ENCODE data around the gene SIAH2. TPM values are rescaled to one million over a fixed set of nuclear protein-coding genes. Genes with fewer than 3 reads are reported as not detected.

The SIAH2 gene
- polyA plus RNA-seq, 1 experiment, result 34.2 TPM

DNA sequence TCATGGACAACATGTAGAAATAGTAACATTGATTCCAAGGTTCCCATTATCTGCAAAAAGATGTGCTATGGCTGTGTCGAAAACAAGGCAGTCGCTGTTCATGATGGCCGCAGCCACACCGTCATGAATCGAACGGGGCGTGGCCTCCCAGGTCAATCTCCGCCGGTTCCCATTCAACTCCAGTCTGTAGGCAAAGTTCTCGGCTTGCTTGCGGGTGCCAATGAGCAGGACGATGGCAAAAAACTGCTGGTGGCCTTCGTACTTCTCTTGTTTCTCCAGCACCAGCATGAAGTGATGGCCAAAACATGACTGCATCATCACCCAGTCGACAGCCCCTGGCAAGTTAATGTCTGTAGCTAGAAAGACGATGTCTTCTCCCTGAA, 20.8 kb downstream of the SIAH2 start:
- ChIA-PET POLR2A (no interaction called here), CTCF (no interaction called here)
- TF ChIP-seq, protein P1, sequence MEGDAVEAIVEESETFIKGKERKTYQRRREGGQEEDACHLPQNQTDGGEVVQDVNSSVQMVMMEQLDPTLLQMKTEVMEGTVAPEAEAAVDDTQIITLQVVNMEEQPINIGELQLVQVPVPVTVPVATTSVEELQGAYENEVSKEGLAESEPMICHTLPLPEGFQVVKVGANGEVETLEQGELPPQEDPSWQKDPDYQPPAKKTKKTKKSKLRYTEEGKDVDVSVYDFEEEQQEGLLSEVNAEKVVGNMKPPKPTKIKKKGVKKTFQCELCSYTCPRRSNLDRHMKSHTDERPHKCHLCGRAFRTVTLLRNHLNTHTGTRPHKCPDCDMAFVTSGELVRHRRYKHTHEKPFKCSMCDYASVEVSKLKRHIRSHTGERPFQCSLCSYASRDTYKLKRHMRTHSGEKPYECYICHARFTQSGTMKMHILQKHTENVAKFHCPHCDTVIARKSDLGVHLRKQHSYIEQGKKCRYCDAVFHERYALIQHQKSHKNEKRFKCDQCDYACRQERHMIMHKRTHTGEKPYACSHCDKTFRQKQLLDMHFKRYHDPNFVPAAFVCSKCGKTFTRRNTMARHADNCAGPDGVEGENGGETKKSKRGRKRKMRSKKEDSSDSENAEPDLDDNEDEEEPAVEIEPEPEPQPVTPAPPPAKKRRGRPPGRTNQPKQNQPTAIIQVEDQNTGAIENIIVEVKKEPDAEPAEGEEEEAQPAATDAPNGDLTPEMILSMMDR (IDR thresholded peaks at IDR 0.05; ENCODE audit: insufficient read depth, low read depth, low read length), result no peak
- DNase-seq (ENCODE audit: low read depth), result no peak
- H3K4me3 ChIP-seq (ENCODE audit: low read depth, low read length), result no peak overlapping the region
- no peaks in the 10 kb centered on the region for H3K27me3 ChIP-seq (ENCODE audit: control insufficient read depth, insufficient read depth, low read length)
- H3K36me3 ChIP-seq (ENCODE audit: control insufficient read depth, insufficient read depth, low read length), result peaks cover 9% of the 10 kb centered on the region

DNA sequence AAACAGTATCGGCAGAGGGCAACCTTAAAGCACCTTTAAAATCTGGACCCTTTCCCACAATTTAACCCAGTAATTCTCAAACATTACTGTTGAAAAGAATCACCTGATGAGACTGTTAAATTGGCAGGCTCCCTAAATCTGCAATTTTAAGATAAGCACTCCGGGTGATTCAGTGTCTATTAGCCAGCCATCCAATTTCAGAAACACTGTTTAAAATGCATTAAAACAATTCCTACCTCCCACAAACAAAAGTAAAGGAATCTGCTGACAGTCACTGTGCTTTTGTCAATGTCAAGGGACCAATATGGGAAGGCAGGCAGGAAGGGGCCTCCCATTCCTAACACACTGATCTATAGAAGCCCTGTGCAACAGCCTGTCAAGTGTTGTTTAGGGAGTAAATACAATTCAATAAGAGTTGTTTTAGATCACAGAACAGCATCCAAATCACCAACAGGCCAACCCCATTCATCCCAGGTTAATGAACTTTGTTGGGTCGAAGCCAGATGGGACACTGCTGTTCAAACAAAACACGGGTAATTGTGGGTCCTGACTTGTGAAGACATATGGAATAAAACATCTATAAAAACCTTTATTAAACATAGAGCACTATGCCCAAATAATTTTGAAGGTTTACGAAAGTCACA, 21.4 kb downstream of the SIAH2 start:
- TF ChIP-seq, protein P1 (IDR thresholded peaks at IDR 0.05; ENCODE audit: insufficient read depth, low read depth, low read length), result no peak
- Histone ChIP-seq H3K4me3 (ENCODE audit: low read depth, low read length) (no peak overlapping the region), H3K27me3 (ENCODE audit: control insufficient read depth, insufficient read depth, low read length) (no peaks in the 10 kb centered on the region), H3K36me3 (ENCODE audit: control insufficient read depth, insufficient read depth, low read length) (peaks cover 9% of the 10 kb centered on the region)
- POLR2A ChIA-PET, result no interaction called here
- no peak for DNase-seq (ENCODE audit: low read depth)
- CTCF ChIA-PET, result no interaction called here

DNA sequence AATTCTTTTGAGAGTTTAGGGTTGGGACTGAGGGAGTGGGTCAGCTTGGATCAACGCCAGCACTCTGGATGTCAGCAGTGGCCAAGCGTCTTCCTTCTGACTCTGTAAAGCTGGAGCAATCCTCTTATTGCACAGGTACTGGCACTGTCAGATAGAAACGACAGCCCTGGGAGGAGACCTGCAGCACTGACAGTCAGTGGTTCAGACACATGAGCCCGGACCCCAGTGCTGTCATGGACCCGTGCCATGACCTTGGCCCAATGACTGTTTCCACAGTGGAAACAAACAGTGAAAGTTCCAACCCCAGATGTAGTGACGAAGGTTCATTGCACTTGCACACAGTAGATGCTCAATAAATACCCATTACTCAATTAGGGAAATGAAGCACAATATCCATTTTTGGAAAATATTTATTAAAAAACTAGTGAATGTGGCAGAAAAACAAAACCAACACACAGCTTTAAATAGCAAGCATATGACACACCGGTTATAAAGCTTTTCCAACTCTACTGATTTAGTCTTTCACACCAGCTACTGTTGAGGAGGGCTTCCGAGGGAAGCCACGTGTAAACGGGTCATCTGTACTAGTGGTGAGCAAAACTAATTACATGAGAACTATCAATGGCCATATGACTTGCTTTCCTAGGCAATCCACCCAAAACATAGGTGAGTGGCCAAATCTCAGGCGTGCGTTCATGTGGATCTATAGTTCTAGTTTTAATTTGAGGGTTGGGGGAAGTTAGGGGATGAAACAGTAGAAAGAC, 22.1 kb downstream of the SIAH2 start:
- POLR2A ChIA-PET, result no interaction called here
- CTCF ChIA-PET, result no interaction called here
- DNase-seq (ENCODE audit: low read depth), result no peak

DNA sequence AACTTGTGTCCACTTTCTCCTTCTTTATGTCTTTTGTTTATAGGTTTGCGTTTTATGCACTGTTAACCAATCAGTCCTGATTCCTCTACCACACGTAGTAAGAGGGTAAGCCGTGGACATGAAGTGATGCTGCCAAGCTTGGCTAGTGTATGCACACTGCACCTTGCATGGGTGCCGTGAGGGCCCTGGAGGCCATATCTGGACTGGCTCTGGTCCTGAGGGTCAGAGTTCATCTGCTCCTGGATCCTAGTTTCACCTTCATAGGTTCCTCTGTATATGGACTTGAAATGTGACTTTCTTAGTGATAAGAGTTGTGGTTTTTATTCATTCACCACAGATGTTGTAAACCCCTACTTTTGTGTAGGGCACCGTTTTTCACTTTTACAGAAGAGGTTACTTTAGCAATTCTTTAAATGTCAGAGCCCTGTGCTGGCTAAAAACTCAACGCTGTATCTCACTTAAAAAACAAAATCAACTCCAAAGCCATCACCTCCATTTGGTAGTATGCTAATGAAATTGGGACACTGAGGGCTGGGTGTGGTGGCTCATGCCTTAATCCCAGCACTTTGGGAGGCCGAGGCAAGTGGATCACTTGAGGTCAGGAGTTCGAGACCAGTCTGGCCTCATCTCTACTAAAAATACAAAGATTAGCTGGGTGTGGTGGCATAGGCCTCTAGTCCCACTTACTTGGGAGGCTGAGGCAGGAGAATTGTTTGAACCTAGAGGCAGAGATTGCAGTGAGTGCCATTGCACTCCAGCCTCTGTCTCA, 22.9 kb downstream of the SIAH2 start:
- Histone ChIP-seq H3K36me3 (ENCODE audit: control insufficient read depth, insufficient read depth, low read length) (peaks cover 9% of the 10 kb centered on the region), H3K4me3 (ENCODE audit: low read depth, low read length) (no peak overlapping the region), H3K27me3 (ENCODE audit: control insufficient read depth, insufficient read depth, low read length) (no peaks in the 10 kb centered on the region)
- no peak for DNase-seq (ENCODE audit: low read depth)
- TF ChIP-seq, protein P1 (IDR thresholded peaks at IDR 0.05; ENCODE audit: insufficient read depth, low read depth, low read length), result no peak
- CTCF ChIA-PET, result no interaction called here
- POLR2A ChIA-PET, result no interaction called here

More for the DNA sequence above, 22.1 kb downstream of the SIAH2 start:
- TF ChIP-seq, protein P1 (IDR thresholded peaks at IDR 0.05; ENCODE audit: insufficient read depth, low read depth, low read length), result no peak
- Histone ChIP-seq H3K36me3 (ENCODE audit: control insufficient read depth, insufficient read depth, low read length) (peaks cover 9% of the 10 kb centered on the region), H3K27me3 (ENCODE audit: control insufficient read depth, insufficient read depth, low read length) (no peaks in the 10 kb centered on the region), H3K4me3 (ENCODE audit: low read depth, low read length) (no peak overlapping the region)

DNA sequence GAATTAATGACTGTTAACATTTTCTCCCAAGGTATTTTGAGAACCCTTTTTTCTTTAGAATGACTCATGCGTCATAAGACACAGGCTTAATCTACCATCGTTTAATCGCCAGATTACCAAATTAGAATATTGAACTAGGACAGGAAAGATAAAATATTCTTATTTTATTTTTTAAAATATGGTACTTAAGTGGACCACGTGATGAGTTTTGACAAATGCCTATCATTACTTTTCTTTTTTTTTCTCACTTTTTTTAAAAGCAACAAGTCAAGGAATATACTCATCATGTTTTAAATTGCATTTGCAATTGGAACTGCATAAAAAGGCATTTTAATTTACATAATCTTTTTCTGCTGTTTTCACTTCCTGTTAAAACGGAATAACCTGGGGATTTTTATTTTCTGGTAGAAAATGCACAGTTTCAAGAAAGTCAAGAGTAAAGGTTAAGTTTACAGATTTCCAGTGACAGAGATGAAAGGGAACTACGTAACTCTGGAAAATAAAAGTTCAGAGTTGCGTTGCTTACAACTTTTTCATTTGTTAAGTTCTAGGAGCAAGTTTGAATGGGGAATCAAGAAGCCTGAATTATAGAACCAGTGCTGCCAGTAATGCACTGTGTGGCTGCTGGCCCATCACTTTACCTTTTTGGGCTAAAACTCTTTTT, 23.6 kb downstream of the SIAH2 start:
- TF ChIP-seq, protein P1 (IDR thresholded peaks at IDR 0.05; ENCODE audit: insufficient read depth, low read depth, low read length), result no peak
- Histone ChIP-seq H3K36me3 (ENCODE audit: control insufficient read depth, insufficient read depth, low read length) (peaks cover 9% of the 10 kb centered on the region), H3K27me3 (ENCODE audit: control insufficient read depth, insufficient read depth, low read length) (no peaks in the 10 kb centered on the region), H3K4me3 (ENCODE audit: low read depth, low read length) (no peak overlapping the region)
- ChIA-PET POLR2A (no interaction called here), CTCF (no interaction called here)
- DNase-seq (ENCODE audit: low read depth), result no peak

Data from BJ (cell line).